Measurements from ENCODE around the gene GALNT18. TPM values are rescaled to one million over a fixed set of nuclear protein-coding genes. Genes with fewer than 3 reads are reported as not detected.

The GALNT18 gene
- total RNA-seq, 1 experiment from 2014 or later, result 1.7 TPM

DNA sequence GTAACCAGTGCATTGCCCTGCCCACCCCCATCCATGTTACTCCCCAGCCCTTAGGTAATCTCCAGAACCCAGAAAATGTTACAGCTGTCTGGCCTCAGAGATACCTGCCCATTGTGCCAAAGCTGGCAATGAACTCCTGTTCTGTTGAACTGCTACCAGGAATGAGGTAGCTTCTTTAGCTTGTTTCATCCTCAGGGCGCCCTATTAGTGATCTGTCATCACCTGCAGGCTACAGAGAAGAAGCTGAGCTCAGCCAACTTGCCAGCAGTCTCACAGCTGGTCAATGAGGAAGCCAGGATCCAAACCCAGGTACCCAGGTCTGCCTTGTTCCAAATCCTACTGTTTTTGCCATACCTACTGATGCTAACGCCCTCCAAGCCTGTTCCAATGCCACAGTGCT is 88.7 kb downstream of the GALNT18 start:
- Histone ChIP-seq H3K9ac (ENCODE audit: extremely low read depth, insufficient read length, low read length) (no peak overlapping the region), H4K5ac (ENCODE audit: insufficient read length, low read depth, low read length) (no peak overlapping the region), H2BK15ac (ENCODE audit: low read depth, low read length) (no peak overlapping the region), H3K27me3 (ENCODE audit: insufficient read depth, low read length) (no peaks in the 10 kb centered on the region), H3K4me1 (ENCODE audit: insufficient read depth, low read length) (no peaks in the 10 kb centered on the region), H4K20me1 (ENCODE audit: control insufficient read depth, insufficient read depth, insufficient read length) (no peaks in the 10 kb centered on the region), H3K79me2 (ENCODE audit: insufficient read depth, low read length) (no peaks in the 10 kb centered on the region), H3K23me2 (ENCODE audit: insufficient read length, low read depth, low read length, poor library complexity, severe bottlenecking) (no peaks in the 10 kb centered on the region), H3K18ac (ENCODE audit: insufficient read length, low read depth, low read length) (no peak overlapping the region), H2BK120ac (ENCODE audit: low read depth, low read length, poor library complexity, severe bottlenecking) (no peak overlapping the region), H2BK20ac (ENCODE audit: low read depth, low read length, poor library complexity, severe bottlenecking) (no peak overlapping the region), H3K23ac (ENCODE audit: insufficient read length, low read depth, low read length) (no peak overlapping the region), H4K91ac (ENCODE audit: insufficient read length, low read depth, low read length) (no peak overlapping the region), H2BK5ac (ENCODE audit: insufficient read length, low read length) (no peak overlapping the region), H3K4me2 (ENCODE audit: insufficient read depth, insufficient read length, low read length) (no peak overlapping the region), H3K27ac (ENCODE audit: insufficient read length, low read depth, low read length) (no peak overlapping the region), H3K9me3 (ENCODE audit: control insufficient read depth, low read depth, low read length) (no peaks in the 10 kb centered on the region), H2AK5ac (ENCODE audit: insufficient read length, low read length) (no peak overlapping the region), H3K79me1 (ENCODE audit: insufficient read depth, low read depth, low read length, poor library complexity, severe bottlenecking) (no peaks in the 10 kb centered on the region), H2BK12ac (ENCODE audit: insufficient read length, low read depth, low read length) (no peak overlapping the region), H4K8ac (replicated peaks; ENCODE audit: insufficient read length, low read depth, low read length) (no peak overlapping the region), H3K4ac (ENCODE audit: low read depth, low read length) (no peak overlapping the region), H3K56ac (ENCODE audit: insufficient read length, low read depth, low read length) (no peak overlapping the region), H3T11ph (ENCODE audit: low read length) (no peak overlapping the region), H3K14ac (ENCODE audit: insufficient read depth, low read length) (no peak overlapping the region), H2AFZ (ENCODE audit: low read length) (no peak overlapping the region)
- H3K9me3 Mint-ChIP-seq, result no peaks in the 10 kb centered on the region
- no peak overlapping the region for H3K27ac Mint-ChIP-seq
- no CpG with 5 or more reads among the region's 2 CpGs for WGBS (ENCODE audit: extremely low coverage, insufficient read length, low lambda C conversion rate)
- TF ChIP-seq, protein P1, sequence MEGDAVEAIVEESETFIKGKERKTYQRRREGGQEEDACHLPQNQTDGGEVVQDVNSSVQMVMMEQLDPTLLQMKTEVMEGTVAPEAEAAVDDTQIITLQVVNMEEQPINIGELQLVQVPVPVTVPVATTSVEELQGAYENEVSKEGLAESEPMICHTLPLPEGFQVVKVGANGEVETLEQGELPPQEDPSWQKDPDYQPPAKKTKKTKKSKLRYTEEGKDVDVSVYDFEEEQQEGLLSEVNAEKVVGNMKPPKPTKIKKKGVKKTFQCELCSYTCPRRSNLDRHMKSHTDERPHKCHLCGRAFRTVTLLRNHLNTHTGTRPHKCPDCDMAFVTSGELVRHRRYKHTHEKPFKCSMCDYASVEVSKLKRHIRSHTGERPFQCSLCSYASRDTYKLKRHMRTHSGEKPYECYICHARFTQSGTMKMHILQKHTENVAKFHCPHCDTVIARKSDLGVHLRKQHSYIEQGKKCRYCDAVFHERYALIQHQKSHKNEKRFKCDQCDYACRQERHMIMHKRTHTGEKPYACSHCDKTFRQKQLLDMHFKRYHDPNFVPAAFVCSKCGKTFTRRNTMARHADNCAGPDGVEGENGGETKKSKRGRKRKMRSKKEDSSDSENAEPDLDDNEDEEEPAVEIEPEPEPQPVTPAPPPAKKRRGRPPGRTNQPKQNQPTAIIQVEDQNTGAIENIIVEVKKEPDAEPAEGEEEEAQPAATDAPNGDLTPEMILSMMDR (conservative IDR thresholded peaks at IDR 0.05), result no peak
- no peak overlapping the region for H3K4me3 Mint-ChIP-seq
- H3K4me1 Mint-ChIP-seq, result peaks cover 6 to 9% of the 10 kb centered on the region in 2 experiments; a peak in 3 of 4 replicates
- DNase-seq, result no peak
- H3K27me3 Mint-ChIP-seq (ENCODE audit: low read depth), result no peaks in the 10 kb centered on the region
- no peaks in the 10 kb centered on the region for H3K36me3 Mint-ChIP-seq (ENCODE audit: insufficient read depth in 1 of 3, low read depth in 3 of 3)
